GM12891 (cell line): ENCODE results near the gene CPA4.

Source experiments
- PAX5 ChIP-seq: IDR thresholded peaks from 2 replicates; pipeline ENCODE4 v1.6.1; 2011; ENCODE audit warnings: low read length, moderate library complexity, mild to moderate bottlenecking; ENCODE audit not compliant: insufficient read depth, severe bottlenecking
- POLR2A ChIP-seq: IDR thresholded peaks from 2 replicates; pipeline ENCODE4 v1.6.1; 2011; ENCODE audit warnings: low read depth, low read length, control low read depth
- POLR2AphosphoS5 ChIP-seq: IDR thresholded peaks from 2 replicates; pipeline ENCODE4 v1.6.1; 2011; ENCODE audit warnings: low read depth, low read length, control low read depth
- SPI1 ChIP-seq: IDR thresholded peaks from 2 replicates; pipeline ENCODE4 v1.6.1; 2011; ENCODE audit warnings: low read depth, low read length, control low read depth
- TAF1 ChIP-seq: IDR thresholded peaks from 2 replicates; pipeline ENCODE4 v1.6.1; 2011; ENCODE audit warnings: low read depth, low read length, control low read depth

DNA sequence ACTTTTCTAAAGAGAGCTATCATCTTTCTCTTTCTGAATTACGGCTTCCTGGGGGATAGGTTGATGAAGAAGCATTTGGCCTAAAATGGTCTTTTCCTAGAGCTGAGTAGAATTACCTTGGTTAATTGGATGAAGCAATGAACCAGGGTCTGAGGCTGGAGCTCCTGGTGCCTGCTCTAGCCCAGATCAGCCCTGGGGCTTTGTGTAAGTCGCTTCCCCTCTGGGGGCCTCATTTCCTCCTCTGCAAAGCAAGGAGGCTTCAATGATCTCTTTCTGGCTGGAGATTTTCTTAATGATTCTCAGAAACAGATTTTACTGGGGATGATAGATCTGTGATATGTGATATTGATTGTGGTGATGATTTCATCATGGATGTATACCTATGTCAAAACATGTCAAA, 29.8 kb upstream of the CPA4 start:
- TF ChIP-seq POLR2A (no peak), POLR2AphosphoS5 (no peak), TAF1 (no peak), SPI1 (no peak), PAX5 (no peak)
